IMR-90 (cell line): ENCODE measurements around the gene SRRM2. TPM values are rescaled to one million over a fixed set of nuclear protein-coding genes. Genes with fewer than 3 reads are reported as not detected.
A peak's percentile ranks its signal among the peaks of the same experiment; 100 is the strongest.

Source experiments
- ATAC-seq: fragments of 200-7000 bp; cut with Tn5 transposase; 2 replicates; pipeline ENCODE4 v1.9.1; 2020; ENCODE audit warnings: low read depth, mild to moderate bottlenecking, moderate library complexity
- BruUV-seq: library from RNA; stranded (reverse); fragments of 400-500 nt; replicated peaks from 2 replicates; lab custom pipeline; 2021; lab: Mats Ljungman, UMichigan
- CTCF ChIA-PET: fragments of 300-600 bp; formaldehyde crosslinking; extraction: SDS; loops from one replicate; lab custom pipeline; 2021; ENCODE audit warnings: antibody characterized with exemption; lab: Yijun Ruan, JAX
- POLR2A ChIA-PET: fragments of 300-600 bp; sonication (Branson Sonifier 250); formaldehyde crosslinking; loops from one replicate; lab custom pipeline; 2022; ENCODE audit warnings: antibody characterized with exemption; ENCODE audit not compliant: unreplicated experiment; lab: Charles Lee
- DNase-seq: peaks from one replicate; pipeline ENCODE4 v3.0.0; 2013
- H2AFZ ChIP-seq: replicated peaks from 2 replicates; pipeline ENCODE3; 2013; ENCODE audit warnings: low read length, mild to moderate bottlenecking; ENCODE audit not compliant: poor library complexity
- H2AK5ac ChIP-seq: 2 replicates; pipeline ENCODE4 v1.6.1; 2013; ENCODE audit warnings: low read depth, low read length, inconsistent platforms
- H2AK9ac ChIP-seq: replicated peaks from 2 replicates; pipeline ENCODE3; 2013; ENCODE audit warnings: mild to moderate bottlenecking, low read depth, low read length, moderate library complexity; ENCODE audit not compliant: poor library complexity
- H2BK120ac ChIP-seq: 2 replicates; pipeline ENCODE4 v1.6.1; 2013; ENCODE audit warnings: low read depth, low read length, inconsistent platforms
- H2BK15ac ChIP-seq: 3 replicates; pipeline ENCODE4 v1.6.1; 2013; ENCODE audit warnings: low read depth, low read length, inconsistent platforms
- H2BK20ac ChIP-seq: 2 replicates; pipeline ENCODE4 v1.6.1; 2013; ENCODE audit warnings: low read depth, mild to moderate bottlenecking, inconsistent platforms, low read length, moderate library complexity
- H2BK5ac ChIP-seq: 2 replicates; pipeline ENCODE4 v1.6.1; 2013; ENCODE audit warnings: mild to moderate bottlenecking, low read depth, low read length, inconsistent platforms; ENCODE audit not compliant: poor library complexity, severe bottlenecking
- H3K14ac ChIP-seq: replicated peaks from 2 replicates; pipeline ENCODE4 v1.6.1; 2013; ENCODE audit warnings: low read depth, low read length, inconsistent platforms
- H3K18ac ChIP-seq: 2 replicates; pipeline ENCODE4 v1.6.1; 2013; ENCODE audit warnings: low read depth, low read length, control low read depth
- H3K23ac ChIP-seq: 2 replicates; pipeline ENCODE4 v1.6.1; 2013; ENCODE audit warnings: low read depth, low read length, inconsistent platforms
- H3K27ac ChIP-seq: 2 replicates; pipeline ENCODE4 v1.5.1; 2013; ENCODE audit warnings: mild to moderate bottlenecking, control low read depth, low read length; ENCODE audit not compliant: insufficient read depth
- H3K27me3 ChIP-seq: 2 replicates; pipeline ENCODE4 v1.6.1; 2013; ENCODE audit warnings: low read length; ENCODE audit not compliant: control insufficient read depth, insufficient read depth
- H3K36me3 ChIP-seq: 2 replicates; pipeline ENCODE4 v1.6.1; 2013; ENCODE audit warnings: low read length, mixed read lengths; ENCODE audit not compliant: control insufficient read depth, insufficient read depth
- H3K4ac ChIP-seq: 2 replicates; pipeline ENCODE4 v1.6.1; 2013; ENCODE audit warnings: low read depth, low read length, inconsistent platforms
- H3K4me1 ChIP-seq: 2 replicates; pipeline ENCODE4 v1.6.1; 2013; ENCODE audit warnings: low read length, mixed read lengths; ENCODE audit not compliant: control insufficient read depth, insufficient read depth
- H3K4me2 ChIP-seq: 2 replicates; pipeline ENCODE4 v1.6.1; 2013; ENCODE audit warnings: low read depth, mild to moderate bottlenecking, control low read depth, low read length, moderate library complexity
- H3K4me3 ChIP-seq: 2 replicates; pipeline ENCODE4 v1.5.1; 2013; ENCODE audit warnings: low read depth, mild to moderate bottlenecking, control low read depth, low read length, moderate library complexity; ENCODE audit not compliant: insufficient read depth
- H3K56ac ChIP-seq: 2 replicates; pipeline ENCODE4 v1.6.1; 2013; ENCODE audit warnings: low read length, inconsistent platforms; ENCODE audit not compliant: insufficient read depth; ENCODE audit errors: extremely low read depth
- H3K79me1 ChIP-seq, 2 experiments: 2 replicates each; pipeline ENCODE4 v1.6.1; 2013; ENCODE audit warnings: low read length in 2 of 2, inconsistent platforms in 1 of 2, low read depth in 1 of 2
- H3K9ac ChIP-seq: 2 replicates; pipeline ENCODE4 v1.6.1; 2013; ENCODE audit warnings: low read depth, low read length, control low read depth
- H3K9me1 ChIP-seq: 2 replicates; pipeline ENCODE4 v1.6.1; 2013; ENCODE audit warnings: low read length, inconsistent platforms; ENCODE audit not compliant: insufficient read depth
- H3K9me3 ChIP-seq: 2 replicates; pipeline ENCODE4 v1.6.1; 2013; ENCODE audit warnings: low read length; ENCODE audit not compliant: control insufficient read depth, insufficient read depth
- H4K20me1 ChIP-seq: 2 replicates; pipeline ENCODE4 v1.6.1; 2013; ENCODE audit warnings: low read length, inconsistent platforms; ENCODE audit not compliant: insufficient read depth
- H4K5ac ChIP-seq: 2 replicates; pipeline ENCODE4 v1.6.1; 2013; ENCODE audit warnings: mild to moderate bottlenecking, low read depth, low read length, control low read depth
- H4K8ac ChIP-seq, 2 experiments: 2 replicates each; pipeline ENCODE4 v1.6.1; 2013; ENCODE audit warnings: low read depth in 2 of 2, low read length in 2 of 2, control low read depth in 1 of 2, inconsistent platforms in 1 of 2
- H4K91ac ChIP-seq: 2 replicates; pipeline ENCODE4 v1.6.1; 2013; ENCODE audit warnings: low read depth, low read length, inconsistent platforms; ENCODE audit not compliant: insufficient read depth
- CEBPB ChIP-seq: IDR thresholded peaks from 2 replicates; pipeline ENCODE4 v1.6.1; 2012; ENCODE audit warnings: low read depth, low read length, improper control_type of control experiment
- CHD1 ChIP-seq: IDR thresholded peaks from 2 replicates; pipeline ENCODE4 v1.6.1; 2012; ENCODE audit warnings: low read depth, low read length, improper control_type of control experiment
- CTCF ChIP-seq: conservative IDR thresholded peaks from 2 replicates; pipeline ENCODE4 v1.5.1; 2012; ENCODE audit warnings: mild to moderate bottlenecking, low read depth, low read length, improper control_type of control experiment
- ELK1 ChIP-seq: fragments of 150-350 bp; IDR thresholded peaks from 2 replicates; pipeline ENCODE4 v1.6.1; 2016; ENCODE audit warnings: low read depth, mild to moderate bottlenecking, low read length, moderate library complexity, borderline replicate concordance
- FOS ChIP-seq: fragments of 150-350 bp; IDR thresholded peaks from 2 replicates; pipeline ENCODE4 v1.6.1; 2016; ENCODE audit warnings: low read depth, low read length
- MAFK ChIP-seq: IDR thresholded peaks from 2 replicates; pipeline ENCODE4 v1.6.1; 2012; ENCODE audit warnings: low read depth, low read length, improper control_type of control experiment
- MAZ ChIP-seq: IDR thresholded peaks from 2 replicates; pipeline ENCODE4 v1.6.1; 2012; ENCODE audit warnings: low read depth, mild to moderate bottlenecking, low read length, improper control_type of control experiment, moderate library complexity, borderline replicate concordance
- MXI1 ChIP-seq: IDR thresholded peaks from 2 replicates; pipeline ENCODE4 v1.6.1; 2012; ENCODE audit warnings: low read depth, mild to moderate bottlenecking, low read length, moderate library complexity, borderline replicate concordance
- NFE2L2 ChIP-seq: fragments of 150-350 bp; IDR thresholded peaks from 2 replicates; pipeline ENCODE4 v1.6.1; 2016; ENCODE audit warnings: low read depth, mild to moderate bottlenecking, low read length
- POLR2A ChIP-seq: IDR thresholded peaks from 2 replicates; pipeline ENCODE4 v1.6.1; 2012; ENCODE audit warnings: mild to moderate bottlenecking, low read depth, low read length
- RCOR1 ChIP-seq: IDR thresholded peaks from 2 replicates; pipeline ENCODE4 v1.6.1; 2012; ENCODE audit warnings: mild to moderate bottlenecking, low read length, improper control_type of control experiment; ENCODE audit not compliant: insufficient replicate concordance
- RFX5 ChIP-seq: IDR thresholded peaks from 2 replicates; pipeline ENCODE4 v1.8.0; 2012; ENCODE audit warnings: low read depth, mild to moderate bottlenecking, low read length, moderate library complexity
- SMC3 ChIP-seq: fragments of 150-350 bp; IDR thresholded peaks from 2 replicates; pipeline ENCODE4 v1.6.1; 2016; ENCODE audit warnings: low read depth, mild to moderate bottlenecking, antibody characterized with exemption, low read length, moderate library complexity
- USF2 ChIP-seq: fragments of 150-350 bp; IDR thresholded peaks from 2 replicates; pipeline ENCODE4 v1.6.1; 2017; ENCODE audit warnings: mild to moderate bottlenecking, antibody characterized with exemption, low read length, low read depth
- WGBS, 2 experiments: methylation state at CpG; one replicate each; pipeline versions ENCODE4 v1.1.5 to v1.1.7; 2013; ENCODE audit warnings: missing lambda C conversion rate in 2 of 2; ENCODE audit not compliant: insufficient read length in 1 of 2; ENCODE audit errors: extremely low coverage in 2 of 2; 5-methylcytosine and 5-hydroxymethylcytosine counted together
- dilution Hi-C: fragments of 300-500 bp; cut with HindIII; formaldehyde crosslinking; loops from one replicate; pipeline ENCODE4 v1.14.3; 2018; ENCODE audit warnings: low sequenced_read_pairs; ENCODE audit not compliant: unreplicated experiment
- in situ Hi-C: fragments of 300-500 bp; cut with MboI; formaldehyde crosslinking; loops from 3 replicates; pipeline ENCODE4 v1.14.3; 2019; ENCODE audit warnings: low sequenced_read_pairs, inconsistent platforms, mixed read lengths
- intact Hi-C: fragments of 100-400 bp; cut with micrococcal nuclease; formaldehyde crosslinking; loops from 2 replicates; pipeline ENCODE4 v1.10.0; 2022
- polyA plus RNA-seq, 3 experiments: library from polyadenylated mRNA; depleted of rRNA; stranded (reverse); fragments of >200 nt; gene quantifications; 2 replicates each; pipeline ENCODE4 v1.2.3, GENCODE V29; 2012; ENCODE audit warnings: low replicate concordance in 1 of 3
- total RNA-seq: library from RNA; depleted of rRNA; stranded (reverse); fragments of >200 nt; gene quantifications from 2 replicates; pipeline ENCODE4 v1.2.3, GENCODE V29; 2012

Gene SRRM2
- total and polyA plus RNA-seq, 2 of the 4 experiments (the other 2 are of a cell fraction), result 20.3 to 300 TPM

GRCh38 chr16:2712546-2712945 lies 39.9 kb upstream of the SRRM2 start:
- no peaks in the 10 kb centered on the region; a peak in 1 of 4 replicates for H3K79me1 ChIP-seq
- WGBS, 2 experiments, result 85% methylated on average over 12 of the region's 21 CpGs; no CpG with 5 or more reads in 1 of the 2 experiments
- dilution Hi-C loops (no loop called here), intact Hi-C loops (no loop called here), in situ Hi-C loops (no loop called here)
- no peak overlapping the region for H2BK20ac ChIP-seq
- no peak overlapping the region for H3K14ac ChIP-seq
- no peak overlapping the region for H2BK5ac ChIP-seq
- no peak overlapping the region for H3K4me2 ChIP-seq
- H4K5ac ChIP-seq, result no peak overlapping the region
- H2BK120ac ChIP-seq, result no peak overlapping the region
- no peak overlapping the region for H3K27ac ChIP-seq
- no peak overlapping the region for H2AFZ ChIP-seq
- TF ChIP-seq NFE2L2 (no peak), POLR2A (no peak), RCOR1 (no peak), MXI1 (no peak), CHD1 (no peak), CTCF (no peak), FOS (no peak), USF2 (no peak), SMC3 (no peak), MAZ (no peak), MAFK (no peak), ELK1 (no peak), RFX5 (no peak), CEBPB (no peak)
- no peak overlapping the region for H3K18ac ChIP-seq
- no peak overlapping the region for H4K91ac ChIP-seq
- no peak overlapping the region for H3K56ac ChIP-seq
- no peak overlapping the region for H3K4me3 ChIP-seq
- DNase-seq, result no peak
- H3K9ac ChIP-seq, result no peak overlapping the region
- peaks cover 12% of the 10 kb centered on the region for H3K36me3 ChIP-seq
- peaks cover 7% of the 10 kb centered on the region for H4K20me1 ChIP-seq
- no peaks in the 10 kb centered on the region for H3K27me3 ChIP-seq
- H3K9me1 ChIP-seq, result no peaks in the 10 kb centered on the region
- H3K9me3 ChIP-seq, result no peaks in the 10 kb centered on the region
- H2AK9ac ChIP-seq, result peak overlapping the region; percentile 78
- no TSS peak for BruUV-seq
- POLR2A ChIA-PET, result no interaction called here
- no peak for ATAC-seq
- CTCF ChIA-PET, result no interaction called here
- H3K23ac ChIP-seq, result no peak overlapping the region
- H3K4me1 ChIP-seq, result no peaks in the 10 kb centered on the region
- no peak overlapping the region for H3K4ac ChIP-seq
- no peak overlapping the region for H2AK5ac ChIP-seq
- no peak overlapping the region for H4K8ac ChIP-seq
- no peak overlapping the region for H2BK15ac ChIP-seq
